T-helper 2 cell (primary cell): ENCODE data around the gene KCNK4.

Source experiments
- DNase-seq, 5 experiments: peaks; one replicate each; pipeline versions ENCODE4 v3.0.0 to v3.0.0-alpha.2; 2012 to 2022

KCNK4 gene

GRCh38 chr11:64269540-64270220, 21.4 kb upstream of the KCNK4 start:
- DNase-seq = peak; percentile 94 to 99 (median 98)

GRCh38 chr11:64275031-64275800, 15.9 kb upstream of the KCNK4 start:
- DNase-seq = no peak

DNA sequence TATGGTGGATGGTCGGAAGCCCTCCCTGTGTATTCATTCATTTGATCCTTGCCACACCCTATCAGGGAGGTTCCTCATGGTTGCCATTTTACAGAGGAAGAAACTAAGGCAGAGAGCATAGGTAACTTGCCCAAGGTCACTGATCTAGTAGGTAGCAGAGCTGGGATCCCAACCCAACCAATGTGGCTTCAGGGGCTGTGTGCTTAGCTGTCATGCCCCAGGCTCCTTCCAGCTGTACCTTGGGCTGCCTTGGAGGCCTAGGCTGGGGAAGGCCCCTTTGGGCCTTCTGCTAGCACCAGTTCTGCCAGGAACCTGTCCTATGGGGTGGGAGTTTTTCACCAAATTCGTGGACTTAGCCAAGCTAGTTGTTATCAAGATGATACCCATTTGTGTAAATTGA, 15.3 kb upstream of the KCNK4 start:
- no peak for DNase-seq

GRCh38 chr11:64276653-64277431, 14.3 kb upstream of the KCNK4 start:
- DNase-seq = no peak

- no peak for DNase-seq
These were observed 12.4 kb upstream of the KCNK4 start for GRCh38 chr11:64278576-64279190.

DNA sequence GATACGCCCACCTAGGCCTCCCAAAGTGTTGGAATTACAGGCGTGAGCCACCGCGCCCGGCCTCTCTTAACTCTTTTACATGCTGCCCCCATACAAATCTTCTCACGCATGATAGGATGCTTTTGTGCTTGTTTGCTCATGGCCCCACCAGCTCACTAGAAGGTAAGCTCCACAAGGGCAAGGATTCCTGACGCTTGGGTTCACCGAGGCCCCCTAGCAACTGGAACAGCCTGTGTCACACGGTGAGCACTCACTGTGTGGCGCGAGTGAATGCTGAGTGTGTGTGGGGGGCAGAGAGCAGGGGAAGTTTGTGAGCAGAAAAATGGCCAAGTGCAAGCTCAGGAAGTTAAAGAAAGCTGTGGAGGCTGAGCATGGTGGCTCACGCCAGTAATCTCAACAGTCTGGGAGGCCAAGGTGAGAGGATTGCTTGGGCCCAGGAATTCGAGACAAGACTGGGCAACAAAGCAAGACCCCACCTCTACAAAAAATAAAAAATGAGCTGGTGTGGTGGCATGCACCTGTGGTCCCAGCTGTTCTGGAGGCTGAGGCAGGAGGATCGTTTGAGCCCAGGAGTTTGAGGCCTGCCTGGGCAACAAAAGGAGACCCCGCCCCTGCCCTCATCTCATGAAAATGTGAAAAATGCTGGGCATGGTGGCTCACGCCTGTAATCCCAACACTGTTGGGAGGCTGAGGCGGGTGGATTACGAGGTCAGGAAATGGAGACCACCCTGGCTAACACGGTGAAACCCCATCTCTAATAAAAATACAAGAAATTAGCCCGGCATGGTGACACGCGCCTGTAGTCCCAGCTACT, 8.9 kb upstream of the KCNK4 start:
- no peak for DNase-seq

DNA sequence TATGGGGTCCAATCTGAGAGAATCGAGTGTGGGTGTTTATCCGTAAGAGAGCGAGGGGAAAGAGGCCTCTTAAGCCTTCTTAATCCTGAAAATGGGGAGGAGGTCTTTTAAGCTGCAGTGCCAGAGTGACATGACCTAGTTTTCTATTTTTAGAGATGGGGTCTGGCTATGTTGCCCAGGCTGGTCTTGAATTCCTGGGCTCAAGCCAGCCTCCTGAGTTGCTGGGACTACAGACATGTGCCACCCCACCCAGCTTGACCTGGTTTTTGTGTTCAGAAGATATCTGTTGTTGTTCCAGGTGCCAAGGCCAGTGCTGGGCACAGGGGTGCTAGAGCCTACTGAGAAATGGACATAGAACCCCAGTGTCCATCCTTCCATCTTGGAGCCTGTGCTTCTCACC, 8.0 kb upstream of the KCNK4 start:
- DNase-seq = no peak

- DNase-seq = peak; percentile 85 to 94 (median 88)
These were observed 6.8 kb upstream of the KCNK4 start, which contains the start of gene BAD for GRCh38 chr11:64284048-64284961. BAD (minus strand) TSS chr11:64284665; CDS start chr11:64284368, 297 bp downstream.

GRCh38 chr11:64284962-64285884, 5.9 kb upstream of the KCNK4 start, which contains the start of gene GPR137:
GPR137 (plus strand) TSS chr11:64285848; CDS start chr11:64286525, 677 bp downstream.
- DNase-seq = peak; percentile 83 to 91 (median 87)

DNA sequence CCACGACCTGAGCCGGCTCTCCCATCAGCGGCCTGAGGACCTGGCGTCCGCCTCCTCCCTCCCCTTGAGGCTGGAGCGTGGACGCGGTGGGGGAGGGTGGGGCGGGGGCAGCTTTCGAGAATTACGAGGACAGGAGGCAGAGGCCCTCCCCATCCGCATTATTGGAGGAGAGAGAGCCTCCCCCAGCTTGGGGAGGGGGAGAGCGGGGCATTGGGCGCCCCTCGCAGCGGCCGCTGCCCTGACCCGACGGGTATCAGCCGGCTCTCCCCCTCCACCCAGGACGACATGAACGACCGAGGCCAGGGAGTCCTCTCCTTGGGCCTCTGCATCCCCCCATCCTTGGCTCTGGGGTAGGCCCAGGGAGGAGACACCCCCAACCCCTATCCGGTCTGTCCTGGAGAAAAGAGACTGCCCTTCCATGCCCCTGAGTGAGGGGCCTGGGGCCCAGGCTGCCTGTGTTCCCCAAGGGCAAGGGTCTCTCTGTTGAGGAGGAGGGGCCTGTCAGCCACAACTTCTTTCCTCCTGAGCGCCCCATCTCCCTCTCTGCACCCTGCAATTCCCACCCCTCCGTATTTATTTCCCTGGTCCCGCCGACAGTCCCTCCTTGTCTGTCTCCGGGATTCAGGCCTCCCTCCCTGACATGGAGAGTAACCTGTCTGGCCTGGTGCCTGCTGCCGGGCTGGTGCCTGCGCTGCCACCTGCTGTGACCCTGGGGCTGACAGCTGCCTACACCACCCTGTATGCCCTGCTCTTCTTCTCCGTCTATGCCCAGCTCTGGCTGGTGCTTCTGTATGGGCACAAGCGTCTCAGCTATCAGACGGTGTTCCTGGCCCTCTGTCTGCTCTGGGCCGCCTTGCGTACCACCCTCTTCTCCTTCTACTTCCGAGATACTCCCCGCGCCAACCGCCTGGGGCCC, 5.0 kb upstream of the KCNK4 start:
- peak in 1 of 5 experiments; percentile 70 for DNase-seq

GRCh38 chr11:64286801-64287159, 4.3 kb upstream of the KCNK4 start:
- DNase-seq = no peak

DNA sequence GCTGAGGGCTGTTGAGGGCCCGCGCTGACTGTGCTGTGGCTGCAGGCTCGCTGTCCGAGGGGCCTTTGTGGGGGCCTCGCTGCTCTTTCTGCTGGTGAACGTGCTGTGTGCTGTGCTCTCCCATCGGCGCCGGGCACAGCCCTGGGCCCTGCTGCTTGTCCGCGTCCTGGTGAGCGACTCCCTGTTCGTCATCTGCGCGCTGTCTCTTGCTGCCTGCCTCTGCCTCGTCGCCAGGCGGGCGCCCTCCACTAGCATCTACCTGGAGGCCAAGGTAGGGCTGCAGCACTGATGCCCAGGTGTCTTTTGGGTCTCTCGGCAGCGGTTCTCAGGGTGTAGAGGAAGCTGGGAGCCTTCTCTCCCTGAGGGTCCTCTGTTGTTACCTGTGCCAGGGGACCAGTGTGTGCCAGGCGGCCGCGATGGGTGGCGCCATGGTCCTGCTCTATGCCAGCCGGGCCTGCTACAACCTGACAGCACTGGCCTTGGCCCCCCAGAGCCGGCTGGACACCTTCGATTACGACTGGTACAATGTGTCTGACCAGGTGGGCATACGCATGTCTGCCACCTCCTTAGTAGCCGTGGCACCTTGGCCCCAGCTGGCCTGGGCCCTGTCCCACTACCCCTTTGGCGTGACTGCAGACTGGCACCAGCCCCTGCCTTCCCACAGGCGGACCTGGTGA, 3.3 kb upstream of the KCNK4 start:
- DNase-seq = no peak

DNA sequence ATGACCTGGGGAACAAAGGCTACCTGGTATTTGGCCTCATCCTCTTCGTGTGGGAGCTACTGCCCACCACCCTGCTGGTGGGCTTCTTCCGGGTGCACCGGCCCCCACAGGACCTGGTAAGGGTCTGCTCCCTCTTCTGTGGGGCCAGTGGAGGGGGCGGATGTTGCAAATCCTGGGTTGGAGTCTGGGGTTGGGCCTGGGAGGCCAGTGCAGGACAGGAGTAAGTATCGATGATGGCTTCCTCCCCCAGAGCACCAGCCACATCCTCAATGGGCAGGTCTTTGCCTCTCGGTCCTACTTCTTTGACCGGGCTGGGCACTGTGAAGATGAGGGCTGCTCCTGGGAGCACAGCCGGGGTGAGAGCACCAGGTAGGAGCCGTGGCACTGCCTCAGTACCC, 2.8 kb upstream of the KCNK4 start:
- DNase-seq = no peak

- DNase-seq = no peak
These were observed 2.0 kb upstream of the KCNK4 start for GRCh38 chr11:64289002-64289564.

- no peak for DNase-seq
These were observed 495 bp upstream of the KCNK4 start for GRCh38 chr11:64290352-64291261.

- no peak for DNase-seq
These were observed 804 bp downstream of the KCNK4 start for GRCh38 chr11:64291752-64292459.
